Type B pancreatic cell (in vitro differentiated cells): ENCODE data around the gene JAKMIP2. TPM values are rescaled to one million over a fixed set of nuclear protein-coding genes. Genes with fewer than 3 reads are reported as not detected.

Source experiments
- DNase-seq: peaks from one replicate; pipeline ENCODE4 v3.0.0; 2021; ENCODE audit warnings: mixed read lengths; ENCODE audit not compliant: unreplicated experiment; ENCODE audit errors: extremely low spot score
- H3K27ac Mint-ChIP-seq: 2 replicates; pipeline ENCODE4 v1.8.0; 2021; ENCODE audit warnings: mild to moderate bottlenecking, mixed read lengths
- H3K27me3 Mint-ChIP-seq: 2 replicates; pipeline ENCODE4 v1.8.0; 2021; ENCODE audit warnings: mixed read lengths
- H3K36me3 Mint-ChIP-seq: 2 replicates; pipeline ENCODE4 v1.8.0; 2021; ENCODE audit warnings: mixed read lengths
- H3K4me1 Mint-ChIP-seq: one replicate; pipeline ENCODE4 v1.8.0; 2021; ENCODE audit warnings: mixed read lengths; ENCODE audit not compliant: unreplicated experiment
- H3K4me3 Mint-ChIP-seq: 2 replicates; pipeline ENCODE4 v1.8.0; 2021; ENCODE audit warnings: mild to moderate bottlenecking, mixed read lengths
- H3K9me3 Mint-ChIP-seq: 2 replicates; pipeline ENCODE4 v1.8.0; 2021; ENCODE audit warnings: mixed read lengths
- CTCF ChIP-seq: fragments of 200-600 bp; sonication (generic); conservative IDR thresholded peaks from 2 replicates; pipeline ENCODE4 v1.5.0; 2021; ENCODE audit warnings: antibody characterized with exemption, mild to moderate bottlenecking
- total RNA-seq: library from RNA; stranded (reverse); gene quantifications from 2 replicates; pipeline ENCODE4 v1.2.1, GENCODE V29; 2021; ENCODE audit warnings: low replicate concordance

Gene JAKMIP2
- total RNA-seq, 1 donor from 2014 or later: 13.8 TPM

GRCh38 chr5:147617191-147617606 lies 165.3 kb downstream of the JAKMIP2 start:
- TF ChIP-seq CTCF: no peak
- Mint-ChIP-seq H3K36me3 (no peaks in the 10 kb centered on the region), H3K4me3 (no peak overlapping the region), H3K9me3 (no peaks in the 10 kb centered on the region), H3K4me1 (no peaks in the 10 kb centered on the region), H3K27ac (no peak overlapping the region), H3K27me3 (no peaks in the 10 kb centered on the region)
- no peak for DNase-seq

GRCh38 chr5:147616421-147616820 lies 166.1 kb downstream of the JAKMIP2 start:
- no peak for DNase-seq
- Mint-ChIP-seq H3K4me1 (no peaks in the 10 kb centered on the region), H3K36me3 (no peaks in the 10 kb centered on the region), H3K4me3 (no peak overlapping the region), H3K27ac (no peak overlapping the region), H3K9me3 (no peaks in the 10 kb centered on the region), H3K27me3 (no peaks in the 10 kb centered on the region)
- TF ChIP-seq CTCF: no peak

- Mint-ChIP-seq H3K27ac (no peak overlapping the region), H3K36me3 (peaks cover 6% of the 10 kb centered on the region), H3K27me3 (no peaks in the 10 kb centered on the region), H3K4me1 (no peaks in the 10 kb centered on the region), H3K9me3 (peaks cover 5% of the 10 kb centered on the region), H3K4me3 (no peak overlapping the region)
- no peak for DNase-seq
- TF ChIP-seq CTCF: no peak
These were observed 169.2 kb downstream of the JAKMIP2 start for GRCh38 chr5:147613359-147613758.

- H3K4me1 Mint-ChIP-seq: no peaks in the 10 kb centered on the region
- peaks cover 6% of the 10 kb centered on the region for H3K36me3 Mint-ChIP-seq
- no peak overlapping the region for H3K4me3 Mint-ChIP-seq
- TF ChIP-seq CTCF: no peak
- DNase-seq: no peak
- peaks cover 5% of the 10 kb centered on the region for H3K9me3 Mint-ChIP-seq
- H3K27me3 Mint-ChIP-seq: no peaks in the 10 kb centered on the region
- no peak overlapping the region for H3K27ac Mint-ChIP-seq
These were observed 171.0 kb downstream of the JAKMIP2 start for GRCh38 chr5:147611483-147611882.

- Mint-ChIP-seq H3K27me3 (no peaks in the 10 kb centered on the region), H3K4me3 (no peak overlapping the region), H3K36me3 (peaks cover 6% of the 10 kb centered on the region), H3K9me3 (peaks cover 5% of the 10 kb centered on the region), H3K27ac (no peak overlapping the region), H3K4me1 (no peaks in the 10 kb centered on the region)
- no peak for DNase-seq
- no peak for TF ChIP-seq CTCF
These were observed 171.7 kb downstream of the JAKMIP2 start for GRCh38 chr5:147610798-147611197.

GRCh38 chr5:147601652-147602051 lies 180.9 kb downstream of the JAKMIP2 start:
- no peak overlapping the region for H3K4me3 Mint-ChIP-seq
- no peaks in the 10 kb centered on the region for H3K4me1 Mint-ChIP-seq
- no peak overlapping the region for H3K27ac Mint-ChIP-seq
- no peaks in the 10 kb centered on the region for H3K9me3 Mint-ChIP-seq
- H3K36me3 Mint-ChIP-seq: no peaks in the 10 kb centered on the region
- no peak for TF ChIP-seq CTCF
- DNase-seq: no peak
- no peaks in the 10 kb centered on the region for H3K27me3 Mint-ChIP-seq
